Measurements from ENCODE around the gene TRAPPC10.

The TRAPPC10 gene

GRCh38 chr21:44039828-44040227 lies 27.7 kb downstream of the TRAPPC10 start:
- H3K9me3 ChIP-seq (ENCODE audit: insufficient read depth, low read depth, low read length) = no peaks in the 10 kb centered on the region
- no peak overlapping the region for H2AFZ ChIP-seq (ENCODE audit: insufficient read depth, low read length, poor library complexity)
- peaks cover 29 to 31% of the 10 kb centered on the region in 2 experiments for H3K36me3 ChIP-seq (ENCODE audit: control insufficient read depth in 1 of 2, insufficient read depth in 2 of 2, low read length in 2 of 2)
- H3K27me3 ChIP-seq (ENCODE audit: insufficient read depth, low read length) = no peaks in the 10 kb centered on the region
- DNase-seq = no peak
- no peak overlapping the region for H3K18ac ChIP-seq (ENCODE audit: low read length)
- no peak overlapping the region for H3K27ac ChIP-seq (ENCODE audit: low read depth, low read length)
- no peaks in the 10 kb centered on the region for H3K79me2 ChIP-seq (ENCODE audit: control insufficient read depth, insufficient read depth, low read length, poor library complexity)
- no peak overlapping the region for H3K4me3 ChIP-seq (ENCODE audit: low read depth, low read length)
- H3K4me1 ChIP-seq (ENCODE audit: control insufficient read depth in 1 of 2, insufficient read depth in 2 of 2, low read length in 2 of 2) = no peaks in the 10 kb centered on the region
- H2AK5ac ChIP-seq (ENCODE audit: low read length) = no peak overlapping the region
- no peak overlapping the region for H2BK12ac ChIP-seq (ENCODE audit: low read length)
- H3K14ac ChIP-seq (ENCODE audit: low read length) = no peak overlapping the region
- H4K8ac ChIP-seq (ENCODE audit: low read depth, low read length) = no peak overlapping the region
- no peak overlapping the region for H4K12ac ChIP-seq (ENCODE audit: low read depth, low read length)
- no peak overlapping the region for H3K4me2 ChIP-seq (ENCODE audit: low read length)
- no peak overlapping the region for H3K9ac ChIP-seq (ENCODE audit: low read length)
- no peaks in the 10 kb centered on the region for H3K79me1 ChIP-seq (ENCODE audit: low read length)
- H2BK120ac ChIP-seq (ENCODE audit: insufficient read depth, low read length, poor library complexity) = no peak overlapping the region
- H3K4ac ChIP-seq (ENCODE audit: low read depth, low read length) = no peak overlapping the region
- H2BK5ac ChIP-seq (ENCODE audit: low read depth, low read length, poor library complexity) = no peak overlapping the region
- WGBS (ENCODE audit: extremely low coverage, insufficient coverage, insufficient read length) = no CpG with 5 or more reads among the region's 5 CpGs
- H3K23ac ChIP-seq (ENCODE audit: low read length) = no peak overlapping the region
- no peak overlapping the region for H4K91ac ChIP-seq (ENCODE audit: low read depth, low read length)

GRCh38 chr21:44043613-44044012 lies 31.5 kb downstream of the TRAPPC10 start:
- H3K79me2 ChIP-seq (ENCODE audit: control insufficient read depth, insufficient read depth, low read length, poor library complexity) = no peaks in the 10 kb centered on the region
- H4K12ac ChIP-seq (ENCODE audit: low read depth, low read length) = no peak overlapping the region
- H3K23ac ChIP-seq (ENCODE audit: low read length) = no peak overlapping the region
- no CpG with 5 or more reads among the region's 6 CpGs for WGBS (ENCODE audit: extremely low coverage, insufficient coverage, insufficient read length)
- no peak overlapping the region for H3K4me3 ChIP-seq (ENCODE audit: low read depth, low read length)
- peaks cover 14 to 17% of the 10 kb centered on the region in 2 experiments for H3K36me3 ChIP-seq (ENCODE audit: control insufficient read depth in 1 of 2, insufficient read depth in 2 of 2, low read length in 2 of 2)
- H3K4me1 ChIP-seq (ENCODE audit: control insufficient read depth in 1 of 2, insufficient read depth in 2 of 2, low read length in 2 of 2) = no peaks in the 10 kb centered on the region
- H3K27ac ChIP-seq (ENCODE audit: low read depth, low read length) = no peak overlapping the region
- no peak overlapping the region for H2BK12ac ChIP-seq (ENCODE audit: low read length)
- no peak overlapping the region for H3K9ac ChIP-seq (ENCODE audit: low read length)
- no peak overlapping the region for H4K91ac ChIP-seq (ENCODE audit: low read depth, low read length)
- H3K9me3 ChIP-seq (ENCODE audit: insufficient read depth, low read depth, low read length) = no peaks in the 10 kb centered on the region
- no peaks in the 10 kb centered on the region for H3K79me1 ChIP-seq (ENCODE audit: low read length)
- DNase-seq = no peak
- H3K4me2 ChIP-seq (ENCODE audit: low read length) = no peak overlapping the region
- no peak overlapping the region for H2AFZ ChIP-seq (ENCODE audit: insufficient read depth, low read length, poor library complexity)
- H3K4ac ChIP-seq (ENCODE audit: low read depth, low read length) = peak overlapping the region; percentile 24
- no peak overlapping the region for H3K18ac ChIP-seq (ENCODE audit: low read length)
- H4K8ac ChIP-seq (ENCODE audit: low read depth, low read length) = no peak overlapping the region
- no peak overlapping the region for H3K14ac ChIP-seq (ENCODE audit: low read length)
- H2BK5ac ChIP-seq (ENCODE audit: low read depth, low read length, poor library complexity) = no peak overlapping the region
- H3K27me3 ChIP-seq (ENCODE audit: insufficient read depth, low read length) = no peaks in the 10 kb centered on the region
- no peak overlapping the region for H2AK5ac ChIP-seq (ENCODE audit: low read length)
- H2BK120ac ChIP-seq (ENCODE audit: insufficient read depth, low read length, poor library complexity) = no peak overlapping the region

- H3K18ac ChIP-seq (ENCODE audit: low read length) = no peak overlapping the region
- no peak overlapping the region for H3K4ac ChIP-seq (ENCODE audit: low read depth, low read length)
- H3K4me3 ChIP-seq (ENCODE audit: low read depth, low read length) = no peak overlapping the region
- no peak overlapping the region for H2BK120ac ChIP-seq (ENCODE audit: insufficient read depth, low read length, poor library complexity)
- no peaks in the 10 kb centered on the region for H3K79me1 ChIP-seq (ENCODE audit: low read length)
- no peak overlapping the region for H2BK5ac ChIP-seq (ENCODE audit: low read depth, low read length, poor library complexity)
- no peaks in the 10 kb centered on the region for H3K79me2 ChIP-seq (ENCODE audit: control insufficient read depth, insufficient read depth, low read length, poor library complexity)
- peaks cover 6 to 13% of the 10 kb centered on the region in 2 experiments for H3K36me3 ChIP-seq (ENCODE audit: control insufficient read depth in 1 of 2, insufficient read depth in 2 of 2, low read length in 2 of 2)
- no peak overlapping the region for H2AK5ac ChIP-seq (ENCODE audit: low read length)
- no peak overlapping the region for H4K91ac ChIP-seq (ENCODE audit: low read depth, low read length)
- H2AFZ ChIP-seq (ENCODE audit: insufficient read depth, low read length, poor library complexity) = no peak overlapping the region
- no peak overlapping the region for H3K27ac ChIP-seq (ENCODE audit: low read depth, low read length)
- H3K9ac ChIP-seq (ENCODE audit: low read length) = no peak overlapping the region
- no peak for DNase-seq
- H4K12ac ChIP-seq (ENCODE audit: low read depth, low read length) = no peak overlapping the region
- no peak overlapping the region for H3K4me2 ChIP-seq (ENCODE audit: low read length)
- WGBS (ENCODE audit: extremely low coverage, insufficient coverage, insufficient read length) = no CpG with 5 or more reads among the region's 18 CpGs
- H3K4me1 ChIP-seq (ENCODE audit: control insufficient read depth in 1 of 2, insufficient read depth in 2 of 2, low read length in 2 of 2) = no peaks in the 10 kb centered on the region
- H3K9me3 ChIP-seq (ENCODE audit: insufficient read depth, low read depth, low read length) = no peaks in the 10 kb centered on the region
- H3K14ac ChIP-seq (ENCODE audit: low read length) = no peak overlapping the region
- H3K23ac ChIP-seq (ENCODE audit: low read length) = no peak overlapping the region
- H2BK12ac ChIP-seq (ENCODE audit: low read length) = no peak overlapping the region
- no peak overlapping the region for H4K8ac ChIP-seq (ENCODE audit: low read depth, low read length)
- no peaks in the 10 kb centered on the region for H3K27me3 ChIP-seq (ENCODE audit: insufficient read depth, low read length)
Measured at GRCh38 chr21:44046734-44047133, 34.6 kb downstream of the TRAPPC10 start.

- no peak overlapping the region for H2BK12ac ChIP-seq (ENCODE audit: low read length)
- no peak overlapping the region for H3K18ac ChIP-seq (ENCODE audit: low read length)
- H2BK5ac ChIP-seq (ENCODE audit: low read depth, low read length, poor library complexity) = no peak overlapping the region
- H3K23ac ChIP-seq (ENCODE audit: low read length) = no peak overlapping the region
- H3K79me1 ChIP-seq (ENCODE audit: low read length) = no peaks in the 10 kb centered on the region
- H3K9ac ChIP-seq (ENCODE audit: low read length) = no peak overlapping the region
- H3K14ac ChIP-seq (ENCODE audit: low read length) = no peak overlapping the region
- no peak overlapping the region for H2BK120ac ChIP-seq (ENCODE audit: insufficient read depth, low read length, poor library complexity)
- no peak overlapping the region for H4K91ac ChIP-seq (ENCODE audit: low read depth, low read length)
- H3K27me3 ChIP-seq (ENCODE audit: insufficient read depth, low read length) = no peaks in the 10 kb centered on the region
- no peak overlapping the region for H3K27ac ChIP-seq (ENCODE audit: low read depth, low read length)
- H3K4me2 ChIP-seq (ENCODE audit: low read length) = no peak overlapping the region
- DNase-seq = no peak
- H3K9me3 ChIP-seq (ENCODE audit: insufficient read depth, low read depth, low read length) = no peaks in the 10 kb centered on the region
- H4K12ac ChIP-seq (ENCODE audit: low read depth, low read length) = no peak overlapping the region
- H3K4ac ChIP-seq (ENCODE audit: low read depth, low read length) = no peak overlapping the region
- H4K8ac ChIP-seq (ENCODE audit: low read depth, low read length) = no peak overlapping the region
- H3K4me1 ChIP-seq (ENCODE audit: control insufficient read depth in 1 of 2, insufficient read depth in 2 of 2, low read length in 2 of 2) = no peaks in the 10 kb centered on the region
- no peaks in the 10 kb centered on the region for H3K79me2 ChIP-seq (ENCODE audit: control insufficient read depth, insufficient read depth, low read length, poor library complexity)
- WGBS (ENCODE audit: extremely low coverage, insufficient coverage, insufficient read length) = no CpG with 5 or more reads among the region's 7 CpGs
- peaks cover 10 to 16% of the 10 kb centered on the region in 2 experiments for H3K36me3 ChIP-seq (ENCODE audit: control insufficient read depth in 1 of 2, insufficient read depth in 2 of 2, low read length in 2 of 2)
- no peak overlapping the region for H2AFZ ChIP-seq (ENCODE audit: insufficient read depth, low read length, poor library complexity)
- no peak overlapping the region for H2AK5ac ChIP-seq (ENCODE audit: low read length)
- no peak overlapping the region for H3K4me3 ChIP-seq (ENCODE audit: low read depth, low read length)
Measured at GRCh38 chr21:44047996-44048560, 36.0 kb downstream of the TRAPPC10 start.

Data from trophoblast cell (in vitro differentiated cells and primary cell).